Measurements from ENCODE around the gene KRTAP27-1. TPM values are rescaled to one million over a fixed set of nuclear protein-coding genes. Genes with fewer than 3 reads are reported as not detected.

KRTAP27-1 gene
- total RNA-seq, 1 experiment from 2014 or later, result not detected

GRCh38 chr21:30315701-30316100 lies 21.8 kb downstream of the KRTAP27-1 start:
- Histone ChIP-seq H3K4me3 (ENCODE audit: low read depth, low read length, poor library complexity, severe bottlenecking) (no peak overlapping the region), H3K27ac (ENCODE audit: low read depth, low read length, poor library complexity, severe bottlenecking) (no peak overlapping the region), H3K36me3 (ENCODE audit: insufficient read depth, low read length, poor library complexity, severe bottlenecking) (no peaks in the 10 kb centered on the region), H3K27me3 (replicated peaks; ENCODE audit: insufficient read depth, low read depth, low read length, poor library complexity) (peaks cover 13% of the 10 kb centered on the region), H3K9me3 (ENCODE audit: low read depth, low read length, poor library complexity, severe bottlenecking) (no peaks in the 10 kb centered on the region), H3K4me1 (ENCODE audit: insufficient read depth, low read length, poor library complexity, severe bottlenecking) (no peaks in the 10 kb centered on the region)
- CTCF ChIA-PET, result no interaction called here
- no peak for DNase-seq (ENCODE audit: low spot score)
- intact Hi-C loops (cut with micrococcal nuclease; ENCODE audit: unreplicated experiment), result no loop called here
- POLR2A ChIA-PET (ENCODE audit: low non-redundant PET), result no interaction called here
- TF ChIP-seq, protein P1, sequence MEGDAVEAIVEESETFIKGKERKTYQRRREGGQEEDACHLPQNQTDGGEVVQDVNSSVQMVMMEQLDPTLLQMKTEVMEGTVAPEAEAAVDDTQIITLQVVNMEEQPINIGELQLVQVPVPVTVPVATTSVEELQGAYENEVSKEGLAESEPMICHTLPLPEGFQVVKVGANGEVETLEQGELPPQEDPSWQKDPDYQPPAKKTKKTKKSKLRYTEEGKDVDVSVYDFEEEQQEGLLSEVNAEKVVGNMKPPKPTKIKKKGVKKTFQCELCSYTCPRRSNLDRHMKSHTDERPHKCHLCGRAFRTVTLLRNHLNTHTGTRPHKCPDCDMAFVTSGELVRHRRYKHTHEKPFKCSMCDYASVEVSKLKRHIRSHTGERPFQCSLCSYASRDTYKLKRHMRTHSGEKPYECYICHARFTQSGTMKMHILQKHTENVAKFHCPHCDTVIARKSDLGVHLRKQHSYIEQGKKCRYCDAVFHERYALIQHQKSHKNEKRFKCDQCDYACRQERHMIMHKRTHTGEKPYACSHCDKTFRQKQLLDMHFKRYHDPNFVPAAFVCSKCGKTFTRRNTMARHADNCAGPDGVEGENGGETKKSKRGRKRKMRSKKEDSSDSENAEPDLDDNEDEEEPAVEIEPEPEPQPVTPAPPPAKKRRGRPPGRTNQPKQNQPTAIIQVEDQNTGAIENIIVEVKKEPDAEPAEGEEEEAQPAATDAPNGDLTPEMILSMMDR (conservative IDR thresholded peaks at IDR 0.05; ENCODE audit: low read depth, low read length), result no peak
- no peak for TF ChIP-seq EZH2 (IDR thresholded peaks at IDR 0.05; ENCODE audit: borderline replicate concordance, low read depth, low read length, poor library complexity, severe bottlenecking)
- BruUV-seq (replicated peaks), result no TSS peak

DNA sequence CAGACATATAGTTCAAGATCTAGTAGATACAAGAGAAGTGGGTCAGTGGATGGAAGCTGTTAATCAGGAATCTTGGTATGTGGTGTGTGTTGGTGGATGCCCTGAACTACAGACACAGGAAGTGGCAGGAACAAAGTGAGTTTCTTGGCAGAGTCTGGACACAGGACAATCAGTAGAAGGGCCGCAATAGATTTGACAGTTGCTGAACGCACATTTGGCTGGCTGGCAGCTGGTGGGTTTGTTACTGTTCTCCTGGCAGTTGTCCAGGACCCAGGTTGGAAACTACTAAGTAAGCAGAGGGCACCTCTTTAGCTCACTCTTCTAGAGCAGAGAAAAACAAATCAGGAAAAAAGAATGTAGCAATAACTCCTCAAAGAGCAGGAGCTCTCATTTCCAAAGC lies 30.6 kb downstream of the KRTAP27-1 start:
- Histone ChIP-seq H3K4me1 (ENCODE audit: insufficient read depth, low read length, poor library complexity, severe bottlenecking) (no peaks in the 10 kb centered on the region), H3K27me3 (replicated peaks; ENCODE audit: insufficient read depth, low read depth, low read length, poor library complexity) (no peaks in the 10 kb centered on the region), H3K36me3 (ENCODE audit: insufficient read depth, low read length, poor library complexity, severe bottlenecking) (no peaks in the 10 kb centered on the region), H3K27ac (ENCODE audit: low read depth, low read length, poor library complexity, severe bottlenecking) (no peak overlapping the region), H3K4me3 (ENCODE audit: low read depth, low read length, poor library complexity, severe bottlenecking) (no peak overlapping the region), H3K9me3 (ENCODE audit: low read depth, low read length, poor library complexity, severe bottlenecking) (no peaks in the 10 kb centered on the region)
- CTCF ChIA-PET, result no interaction called here
- no peak for TF ChIP-seq EZH2 (IDR thresholded peaks at IDR 0.05; ENCODE audit: borderline replicate concordance, low read depth, low read length, poor library complexity, severe bottlenecking)
- TF ChIP-seq, protein P1 (conservative IDR thresholded peaks at IDR 0.05; ENCODE audit: low read depth, low read length), result no peak
- no TSS peak for BruUV-seq (replicated peaks)
- intact Hi-C loops (cut with micrococcal nuclease; ENCODE audit: unreplicated experiment), result no loop called here
- no peak for DNase-seq (ENCODE audit: low spot score)
- POLR2A ChIA-PET (ENCODE audit: low non-redundant PET), result no interaction called here

GRCh38 chr21:30305136-30305535 lies 32.4 kb downstream of the KRTAP27-1 start:
- Histone ChIP-seq H3K27ac (ENCODE audit: low read depth, low read length, poor library complexity, severe bottlenecking) (no peak overlapping the region), H3K36me3 (ENCODE audit: insufficient read depth, low read length, poor library complexity, severe bottlenecking) (no peaks in the 10 kb centered on the region), H3K27me3 (replicated peaks; ENCODE audit: insufficient read depth, low read depth, low read length, poor library complexity) (no peaks in the 10 kb centered on the region), H3K9me3 (ENCODE audit: low read depth, low read length, poor library complexity, severe bottlenecking) (no peaks in the 10 kb centered on the region), H3K4me1 (ENCODE audit: insufficient read depth, low read length, poor library complexity, severe bottlenecking) (no peaks in the 10 kb centered on the region), H3K4me3 (ENCODE audit: low read depth, low read length, poor library complexity, severe bottlenecking) (no peak overlapping the region)
- TF ChIP-seq EZH2 (IDR thresholded peaks at IDR 0.05; ENCODE audit: borderline replicate concordance, low read depth, low read length, poor library complexity, severe bottlenecking), result no peak
- TF ChIP-seq, protein P1 (conservative IDR thresholded peaks at IDR 0.05; ENCODE audit: low read depth, low read length), result no peak
- CTCF ChIA-PET, result no interaction called here
- POLR2A ChIA-PET (ENCODE audit: low non-redundant PET), result no interaction called here
- intact Hi-C loops (cut with micrococcal nuclease; ENCODE audit: unreplicated experiment), result no loop called here
- no peak for DNase-seq (ENCODE audit: low spot score)
- BruUV-seq (replicated peaks), result no TSS peak
